GM19324 (cell line): ENCODE results near the gene TF.

ENCODE experiments used
- ATAC-seq: cut with Tn5 transposase; IDR thresholded peaks from one replicate; pipeline ENCODE4 v1.9.1; 2021; ENCODE audit warnings: mild to moderate bottlenecking, moderate library complexity; ENCODE audit not compliant: unreplicated experiment, low FRiP score

TF gene

DNA sequence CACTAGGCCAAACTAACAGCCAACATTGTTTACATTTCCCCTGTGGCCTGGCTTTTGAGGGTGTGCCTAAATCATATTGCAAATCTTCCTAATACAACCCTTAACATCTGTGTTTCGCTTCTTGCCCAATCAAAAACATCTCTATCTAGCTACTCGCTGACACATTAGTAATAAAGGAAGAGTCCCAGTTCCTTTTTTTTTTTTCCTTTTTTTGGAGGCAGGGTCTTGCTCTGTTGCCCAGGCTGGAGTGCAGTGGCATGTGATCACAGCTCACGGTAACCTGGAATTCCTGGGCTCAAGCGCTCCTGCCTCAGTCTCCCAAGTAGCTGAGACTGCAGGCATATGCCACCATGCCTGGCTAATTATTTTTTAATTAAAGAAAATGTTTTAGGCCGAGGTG lies 57.3 kb downstream of the TF start:
- no peak for ATAC-seq

DNA sequence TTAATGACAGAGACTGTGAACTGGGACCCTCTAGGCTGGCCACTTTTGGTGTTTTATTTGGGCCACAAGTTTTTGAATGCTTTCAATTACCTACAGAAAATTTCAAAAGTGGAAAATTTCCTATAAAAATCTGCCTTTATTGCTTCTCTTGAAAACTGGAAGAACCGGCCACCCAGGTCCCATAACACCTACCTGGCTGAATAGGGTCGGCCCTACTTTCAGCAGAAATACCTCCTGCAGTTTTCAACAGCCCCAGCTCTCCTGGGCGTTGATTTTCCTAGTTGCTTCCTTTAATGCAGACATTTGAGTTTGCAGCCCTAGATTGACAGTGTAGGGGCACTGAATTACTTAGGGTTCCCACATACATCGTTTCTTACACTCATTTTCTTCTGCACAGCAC lies 58.7 kb downstream of the TF start:
- no peak for ATAC-seq

DNA sequence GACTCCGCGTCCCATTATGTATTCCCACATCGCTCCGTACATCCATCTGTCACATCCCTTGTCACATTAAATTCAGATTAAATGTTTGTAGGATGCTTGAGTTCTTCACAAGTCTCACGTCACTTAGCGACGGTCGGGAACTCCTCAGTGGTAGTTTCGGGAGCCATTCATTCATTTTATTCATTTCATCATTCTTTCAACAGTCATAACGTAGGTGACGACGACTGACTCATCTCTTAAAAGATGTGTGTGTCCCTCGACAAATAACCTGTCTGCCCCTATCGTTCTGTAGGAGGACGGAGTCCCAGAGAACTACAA lies 59.1 kb downstream of the TF start:
- no peak for ATAC-seq

DNA sequence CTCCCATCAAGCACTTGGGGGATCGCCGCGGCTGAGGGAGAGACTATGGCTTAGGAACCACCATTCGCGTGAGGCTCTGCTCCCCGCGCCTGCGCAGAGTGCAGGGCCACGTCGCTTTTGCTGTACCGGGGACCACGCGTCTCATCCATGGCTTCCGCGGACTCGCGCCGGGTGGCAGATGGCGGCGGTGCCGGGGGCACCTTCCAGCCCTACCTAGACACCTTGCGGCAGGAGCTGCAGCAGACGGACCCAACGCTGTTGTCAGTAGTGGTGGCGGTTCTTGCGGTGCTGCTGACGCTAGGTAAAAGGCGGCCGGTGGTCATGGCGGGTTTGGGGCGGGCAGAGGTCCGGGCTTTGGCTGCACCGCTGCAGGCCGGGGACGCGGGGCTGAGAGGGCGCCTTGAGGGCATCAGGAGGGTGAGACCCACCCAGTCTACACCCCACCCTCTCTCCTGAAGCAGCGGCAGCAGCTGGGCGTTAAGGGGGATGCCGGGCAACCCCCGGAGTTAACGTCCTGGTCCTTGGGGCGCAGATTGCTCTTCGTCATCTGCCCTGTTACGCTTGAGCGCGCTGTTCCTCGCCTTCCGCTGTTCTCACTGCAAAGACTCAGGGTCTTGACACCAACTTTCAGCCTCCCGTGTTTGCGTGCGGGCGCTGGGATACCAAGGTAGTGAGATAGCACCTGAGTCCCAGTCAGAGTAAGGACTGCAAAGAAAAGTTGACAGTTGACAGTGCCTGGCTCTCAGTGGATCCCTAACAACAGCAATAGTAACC lies 59.7 kb downstream of the TF start, which contains the start of gene SRPRB:
Gene SRPRB, plus strand, starts transcription at position 114 of the 774 bp plus-strand sequence. Its CDS starts 34 bp downstream, at position 148.
- peak; percentile 97 for ATAC-seq

DNA sequence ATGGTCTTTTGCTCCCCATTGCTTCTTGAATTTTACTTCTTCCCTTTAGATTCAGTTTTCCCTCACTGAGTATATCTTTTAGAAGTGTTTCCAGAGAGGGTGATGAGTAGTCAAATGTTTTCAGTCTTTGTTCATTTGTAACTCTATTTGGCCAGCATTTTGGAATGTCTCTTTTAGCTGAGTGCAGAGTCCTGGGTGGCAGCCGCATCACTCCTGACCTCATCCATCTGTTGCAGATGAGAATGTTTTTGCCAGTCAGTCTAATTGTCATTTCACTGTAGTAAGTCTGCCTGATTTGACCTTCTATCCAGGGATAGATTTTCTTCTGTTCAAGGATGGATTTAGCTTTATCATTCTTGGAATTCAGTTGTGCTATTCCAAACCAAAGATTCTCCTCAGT lies 66.7 kb downstream of the TF start:
- ATAC-seq, result no peak

DNA sequence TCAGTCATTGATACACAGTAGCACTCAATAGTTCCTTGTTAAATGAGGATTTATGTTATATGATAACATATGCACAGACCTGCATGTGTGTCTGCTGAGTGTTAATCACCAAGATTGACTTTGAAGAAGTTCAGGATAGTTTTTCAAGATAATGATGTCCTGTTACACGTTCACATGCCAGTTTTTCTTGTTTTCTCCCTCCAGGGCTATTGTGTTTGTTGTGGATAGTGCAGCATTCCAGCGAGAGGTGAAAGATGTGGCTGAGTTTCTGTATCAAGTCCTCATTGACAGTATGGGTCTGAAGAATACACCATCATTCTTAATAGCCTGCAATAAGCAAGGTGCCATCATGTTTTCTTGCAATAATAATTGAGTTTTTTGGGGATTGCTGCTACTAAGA lies 69.2 kb downstream of the TF start:
- no peak for ATAC-seq

DNA sequence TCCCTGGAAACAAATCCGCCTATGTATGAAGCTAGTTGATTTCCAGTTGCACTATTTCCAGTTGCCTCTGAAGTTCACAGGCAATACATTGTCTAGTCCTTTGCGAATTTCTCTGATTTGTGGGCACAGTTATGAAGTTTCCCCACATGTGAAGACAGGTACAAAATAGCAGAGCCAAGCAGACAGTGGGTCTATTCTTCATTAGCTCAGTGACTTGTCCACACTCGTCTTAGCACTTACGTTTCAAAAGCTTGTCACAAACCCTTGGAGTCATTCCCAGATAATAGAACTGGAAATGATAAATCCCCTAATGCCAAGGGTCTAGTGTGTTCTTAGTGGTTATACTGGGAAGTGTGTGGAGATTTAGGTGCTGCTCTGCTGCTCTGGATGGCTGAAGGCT lies 73.9 kb downstream of the TF start:
- no peak for ATAC-seq

DNA sequence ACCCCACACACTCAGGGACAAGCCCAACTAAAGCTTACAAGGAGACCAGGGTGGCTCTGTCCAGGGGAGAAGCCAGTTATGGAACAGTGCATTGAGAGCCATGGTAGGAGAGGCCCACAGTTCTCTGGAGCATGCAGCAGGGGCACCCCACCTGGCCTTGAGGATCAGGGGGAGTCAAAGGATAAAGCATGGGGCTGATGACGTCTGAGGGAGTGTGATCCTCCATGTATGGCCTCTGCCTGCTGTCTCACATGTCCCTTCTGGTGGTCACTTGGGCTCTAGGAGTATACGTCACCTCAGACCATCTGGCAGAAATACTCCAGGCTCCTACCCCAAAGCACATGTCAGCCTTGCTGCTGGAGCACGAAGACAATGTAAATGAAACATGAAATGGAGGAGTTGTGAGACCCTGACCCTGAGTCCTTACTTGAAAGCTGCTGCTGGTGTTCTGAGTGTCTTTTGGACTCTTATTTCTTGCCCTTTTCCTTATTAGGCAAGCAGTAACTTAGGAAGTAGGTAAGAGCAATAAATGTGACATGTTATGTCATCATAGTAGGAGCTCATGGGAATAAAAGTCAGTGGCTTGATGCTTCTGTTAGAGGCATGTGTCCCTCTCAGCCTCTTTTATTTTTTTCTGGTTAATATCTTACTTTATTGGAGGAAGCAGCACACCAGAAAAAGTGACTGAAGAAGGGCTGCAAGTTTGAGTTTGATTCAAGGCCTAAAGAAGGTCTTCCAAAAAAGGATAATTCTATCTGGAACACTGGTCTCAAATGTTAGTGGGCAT lies 74.9 kb downstream of the TF start:
- ATAC-seq, result no peak

DNA sequence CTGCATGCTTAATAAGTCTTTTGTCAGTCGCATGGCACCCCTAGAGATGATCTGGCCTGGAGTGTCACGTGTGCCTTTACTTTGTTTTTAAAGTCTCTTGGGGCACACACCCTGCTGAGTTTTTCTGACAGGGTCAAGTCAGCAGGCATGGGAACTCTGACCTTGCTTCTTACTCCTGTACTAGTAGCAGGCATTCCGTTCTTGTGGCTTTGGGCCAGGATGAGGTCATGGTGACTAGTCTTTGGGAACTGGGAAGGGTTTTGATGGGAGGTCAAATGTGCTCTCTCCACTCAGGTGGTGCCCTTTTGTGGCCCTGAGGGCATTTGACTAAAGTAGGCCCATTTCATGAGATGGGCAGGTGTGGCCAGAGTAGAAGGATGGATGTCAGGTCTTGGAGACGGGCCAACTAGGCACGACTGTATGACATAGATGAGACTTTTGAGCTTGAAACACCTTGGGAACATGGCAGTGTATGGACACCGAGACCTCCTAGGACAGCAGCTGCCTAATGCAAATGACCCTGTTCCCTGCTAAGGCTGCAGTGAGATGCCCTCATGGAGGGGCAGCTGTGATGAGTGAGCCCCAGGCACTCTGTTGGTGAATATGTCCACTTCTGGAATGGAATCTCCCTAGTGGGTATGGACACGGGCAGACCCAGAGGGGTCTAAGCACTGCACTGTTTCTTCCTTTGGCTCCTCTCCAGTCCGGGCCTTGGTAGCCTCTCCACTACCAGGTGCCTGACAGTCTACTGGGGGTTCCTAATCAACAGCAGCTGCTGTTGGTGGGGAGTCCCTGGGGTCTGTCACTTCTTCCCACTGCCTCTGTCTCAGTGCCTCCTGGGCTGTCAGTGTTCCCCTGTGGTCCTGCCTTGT lies 75.8 kb downstream of the TF start:
- no peak for ATAC-seq

DNA sequence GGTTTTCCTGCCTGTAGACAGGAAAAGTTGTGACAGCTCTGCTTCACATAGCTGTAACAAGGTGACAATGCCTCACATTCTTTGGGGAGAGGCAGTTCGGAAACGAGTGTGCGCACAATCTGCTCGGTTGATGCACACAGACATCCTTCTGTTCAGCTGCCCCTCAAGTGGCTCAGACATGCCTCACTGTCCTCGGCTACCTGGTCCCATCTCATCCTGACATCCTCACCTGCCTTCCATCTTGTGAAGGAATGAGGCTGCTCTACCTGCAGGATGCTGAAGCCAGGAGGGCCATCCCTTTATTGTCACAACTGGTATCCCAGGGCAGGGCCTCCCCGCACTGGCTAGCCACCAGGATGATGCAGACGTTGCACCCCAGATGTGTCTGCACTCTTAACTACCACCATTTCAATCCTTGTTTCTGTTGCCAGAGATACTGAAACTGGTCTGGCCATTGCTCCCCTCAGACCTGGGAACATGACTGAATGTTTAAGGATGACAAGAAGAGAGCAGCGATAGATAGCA lies 78.8 kb downstream of the TF start:
- ATAC-seq, result no peak

DNA sequence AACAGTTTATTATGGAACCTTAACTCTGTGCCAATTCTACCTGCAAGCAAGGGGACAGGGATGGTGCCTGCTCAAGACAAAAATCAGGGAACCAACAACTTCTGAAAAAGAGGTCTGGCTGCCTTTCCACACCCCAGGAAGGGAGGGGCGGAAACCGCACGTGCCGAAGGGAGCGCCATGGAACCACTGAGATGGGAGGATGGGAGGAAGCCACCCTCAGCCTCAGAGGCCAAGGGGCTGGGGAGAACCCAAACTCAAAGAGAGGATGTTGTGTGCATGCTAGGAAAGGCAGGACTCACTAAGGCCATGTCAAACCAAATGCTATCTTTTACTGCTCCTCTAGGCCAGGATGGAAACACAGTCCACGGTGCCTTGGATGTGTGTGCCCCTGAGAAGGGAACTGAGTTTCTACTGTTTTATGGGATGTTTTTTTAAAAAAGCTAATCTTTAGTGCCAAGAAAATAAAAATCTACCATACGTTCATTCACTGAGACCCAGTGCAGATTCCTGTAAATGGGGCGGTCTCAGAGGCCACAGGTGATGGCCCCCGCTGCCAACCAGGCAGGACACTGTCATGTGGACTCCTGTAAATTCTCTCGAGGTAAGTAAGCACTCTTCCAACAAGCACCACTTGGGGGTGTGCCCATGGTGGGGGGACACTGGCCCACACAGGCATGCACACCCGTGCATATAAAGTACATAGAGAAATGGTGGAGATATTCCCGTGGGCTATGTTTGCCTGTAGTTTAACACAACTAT lies 80.0 kb downstream of the TF start:
- no peak for ATAC-seq

DNA sequence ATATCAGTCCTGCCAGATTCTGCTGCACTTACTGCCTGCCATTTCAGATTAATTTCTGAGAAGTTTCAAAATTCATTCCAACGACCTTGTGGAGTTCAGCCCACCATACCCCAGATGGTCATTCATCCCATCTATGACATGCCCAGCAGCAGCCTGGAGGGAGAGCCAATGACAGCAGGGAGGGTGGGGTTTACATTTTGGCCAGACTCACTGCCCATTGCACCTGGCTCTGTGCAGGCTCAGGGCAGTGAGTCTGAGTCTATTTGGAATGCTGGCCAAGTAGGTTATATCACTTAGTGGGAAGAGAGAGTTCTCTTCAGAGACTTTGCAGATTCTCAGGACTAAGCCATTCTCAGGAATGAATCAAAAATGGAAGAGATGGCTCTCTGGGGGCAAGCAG lies 80.9 kb downstream of the TF start:
- ATAC-seq, result no peak

DNA sequence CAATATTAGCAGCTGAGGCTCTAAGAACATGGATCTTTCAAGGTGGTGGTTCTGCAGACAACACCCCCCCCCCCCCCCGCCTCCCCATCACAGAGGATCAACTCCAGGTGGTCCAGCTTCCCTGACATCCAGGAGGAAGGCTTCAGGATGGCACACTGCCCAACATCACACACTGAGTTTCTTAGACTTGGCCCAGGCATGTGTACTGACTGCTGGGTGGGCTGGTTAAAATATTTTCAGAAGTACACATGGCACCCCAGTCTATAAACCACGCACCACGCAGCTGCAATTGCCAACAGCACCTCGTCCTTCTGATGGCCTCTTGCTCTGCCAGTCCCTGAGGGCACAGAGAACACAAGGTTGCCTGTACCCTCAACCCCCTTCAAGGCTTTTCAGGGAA lies 81.5 kb downstream of the TF start:
- ATAC-seq, result no peak

DNA sequence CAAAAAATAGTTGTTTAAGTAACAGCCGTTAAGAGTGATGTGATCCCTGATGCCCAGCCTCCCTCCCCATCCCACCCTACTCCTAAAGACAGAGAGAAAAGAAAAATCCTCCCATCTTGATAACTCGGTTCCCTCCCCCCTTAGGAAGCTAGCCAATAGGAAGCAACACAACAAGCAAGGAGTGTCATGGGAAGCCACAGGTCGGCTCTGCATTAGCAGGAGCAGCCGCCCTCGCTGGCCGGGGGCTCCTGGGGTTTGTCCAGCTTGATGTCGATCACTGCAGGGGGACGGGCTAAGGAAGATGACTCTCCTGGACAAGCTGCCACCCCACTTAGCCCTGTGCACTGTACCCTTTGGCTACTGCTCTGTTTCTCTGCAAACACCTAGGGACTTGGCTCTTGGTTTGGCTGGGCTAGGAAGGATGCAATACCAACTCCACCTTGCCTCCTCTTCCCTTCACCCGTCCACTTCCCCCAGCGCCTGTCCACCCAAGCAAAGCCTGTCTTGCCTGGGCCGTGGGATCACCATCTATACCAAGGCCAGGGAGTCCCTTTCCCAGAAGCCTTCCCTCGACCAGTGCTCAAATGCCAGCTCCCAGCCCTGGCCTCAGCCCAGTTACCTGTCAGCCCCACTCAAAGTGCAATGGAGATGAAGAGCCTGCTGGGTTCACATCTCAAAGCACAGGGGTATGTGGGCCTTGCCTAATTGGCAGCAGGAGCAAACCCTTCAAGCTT lies 82.5 kb downstream of the TF start:
- ATAC-seq, result no peak

DNA sequence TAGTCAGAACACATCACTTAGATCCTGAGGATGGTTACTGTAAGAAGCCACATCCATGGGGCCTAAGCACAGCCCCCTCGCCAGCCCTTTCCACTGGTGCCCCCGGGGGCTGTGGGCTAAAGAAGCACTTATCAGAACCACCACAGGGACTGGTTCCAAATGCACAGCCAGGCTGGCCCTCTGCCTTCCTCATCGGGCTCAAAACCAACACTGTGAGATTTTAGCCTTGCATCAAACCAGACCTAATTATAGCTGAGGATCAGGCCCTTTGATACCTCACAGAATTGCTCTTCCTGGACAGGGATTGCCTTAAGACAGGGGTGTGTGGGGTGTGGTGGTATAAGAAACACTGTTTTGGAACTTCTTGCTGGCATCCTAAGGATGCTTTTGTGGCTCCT lies 83.1 kb downstream of the TF start:
- ATAC-seq, result no peak

DNA sequence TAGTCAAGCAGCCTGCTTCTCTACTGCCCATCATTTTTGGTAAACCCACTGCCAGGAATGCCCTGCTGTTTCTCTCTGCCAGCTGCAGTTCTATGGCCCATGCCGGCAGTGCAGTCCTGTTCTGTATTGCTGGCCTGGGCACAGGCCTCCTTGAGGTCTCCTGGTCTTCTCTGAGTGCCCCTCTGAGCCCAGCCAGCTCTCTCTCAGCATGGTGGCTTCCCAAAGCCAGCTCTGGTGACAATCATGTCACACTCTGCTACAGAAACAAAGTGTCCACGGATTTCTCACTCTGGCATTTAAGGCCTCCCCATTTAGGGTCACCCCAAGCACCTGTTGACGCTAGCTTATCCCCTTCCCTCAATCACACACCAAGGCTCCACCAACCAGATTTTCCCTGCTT lies 83.9 kb downstream of the TF start:
- ATAC-seq, result no peak

DNA sequence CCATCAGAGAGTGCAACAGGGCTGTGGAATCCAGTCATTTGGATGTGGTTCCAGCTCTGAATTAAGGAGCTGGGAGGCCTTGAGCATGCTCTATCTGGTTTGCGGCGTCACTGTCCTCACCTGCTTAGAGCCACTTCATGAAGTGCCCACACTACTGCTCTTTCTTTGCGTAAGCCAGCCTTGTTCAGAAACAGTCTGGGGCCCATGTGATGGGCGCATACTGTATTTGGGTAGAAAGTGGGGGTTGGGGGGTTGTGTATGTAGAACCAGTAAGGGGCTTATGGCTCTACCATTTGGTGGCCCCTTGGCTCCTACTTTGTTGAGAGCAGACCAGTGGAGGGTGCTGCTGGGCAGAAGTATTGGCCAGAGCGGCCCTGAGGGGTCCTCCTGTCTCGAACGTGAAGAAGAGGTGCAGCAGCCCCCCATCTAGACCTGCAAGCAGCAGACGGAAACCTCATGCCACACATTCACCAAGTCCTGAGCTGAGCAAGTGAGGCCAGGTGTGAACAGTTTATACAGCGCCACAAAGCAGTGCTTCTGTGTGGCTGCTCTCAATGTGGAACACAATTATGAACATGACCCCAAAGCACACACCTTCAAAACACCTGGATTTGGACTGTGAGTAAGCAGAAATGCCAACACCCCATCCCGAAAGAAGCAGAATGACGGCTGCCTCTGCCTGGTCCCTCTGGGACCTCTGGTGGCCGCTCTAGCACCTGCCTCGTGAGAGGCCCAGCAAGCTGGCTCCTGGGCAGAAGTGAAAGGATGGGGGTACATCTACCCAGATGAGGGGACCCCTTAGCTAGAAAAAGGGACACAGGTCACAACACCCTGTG lies 86.0 kb downstream of the TF start:
- ATAC-seq, result no peak

DNA sequence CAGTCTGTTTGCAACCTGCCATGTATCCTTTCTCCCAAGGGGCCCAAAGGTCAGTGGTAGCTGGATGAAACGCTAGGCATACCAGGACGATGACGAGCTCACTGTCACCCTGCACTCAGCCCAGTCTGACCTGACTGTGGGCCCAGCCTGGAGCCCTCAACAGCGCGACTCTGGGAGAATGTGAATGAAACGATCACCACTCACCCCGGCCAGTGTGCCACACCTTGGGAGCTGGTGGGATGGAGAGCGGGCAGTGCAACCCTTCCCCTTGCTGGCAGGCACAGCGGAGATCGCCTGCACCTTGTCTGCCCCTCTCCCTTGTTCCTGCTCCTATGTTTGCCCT lies 86.6 kb downstream of the TF start:
- no peak for ATAC-seq

DNA sequence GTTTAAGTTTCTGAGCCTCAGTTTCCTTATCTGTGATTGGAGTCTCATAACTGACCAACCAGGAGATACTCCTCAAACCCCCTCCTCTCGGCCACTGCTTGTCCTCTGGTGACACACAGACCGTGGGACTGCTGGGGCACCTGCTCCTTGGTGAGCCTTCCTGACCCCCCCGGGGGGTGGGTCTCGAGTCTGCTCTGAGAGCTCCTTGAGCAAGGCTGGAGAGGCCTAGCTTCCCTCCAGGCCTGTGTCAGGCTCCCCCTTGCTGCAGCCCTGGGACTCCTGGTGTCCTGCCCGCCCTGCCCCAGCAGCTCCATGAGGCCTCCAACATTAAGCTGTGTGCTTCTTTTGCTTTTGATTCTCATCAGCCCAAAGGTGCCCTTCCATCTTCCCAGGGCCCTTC lies 87.1 kb downstream of the TF start:
- ATAC-seq, result no peak
